SU-DHL-6 (cell line): Measurements from ENCODE around the gene MAML3.

Source experiments
- EZH2phosphoT487 ChIP-seq: fragments of 200-600 bp; sonication (generic), shearing (Covaris generic); conservative IDR thresholded peaks from 2 replicates; pipeline ENCODE4 v1.6.1; 2018; ENCODE audit warnings: mild to moderate bottlenecking, antibody characterized with exemption, low read length, moderate library complexity, mixed read lengths
- TF ChIP-seq, protein P1 (sequence below): fragments of 200-600 bp; sonication (generic); IDR thresholded peaks from one replicate; pipeline ENCODE4 v1.5.1; 2017; ENCODE audit warnings: antibody characterized with exemption, mild to moderate bottlenecking, low read length, moderate library complexity; ENCODE audit not compliant: insufficient read depth, poor library complexity, severe bottlenecking

- TF ChIP-seq, protein P1, sequence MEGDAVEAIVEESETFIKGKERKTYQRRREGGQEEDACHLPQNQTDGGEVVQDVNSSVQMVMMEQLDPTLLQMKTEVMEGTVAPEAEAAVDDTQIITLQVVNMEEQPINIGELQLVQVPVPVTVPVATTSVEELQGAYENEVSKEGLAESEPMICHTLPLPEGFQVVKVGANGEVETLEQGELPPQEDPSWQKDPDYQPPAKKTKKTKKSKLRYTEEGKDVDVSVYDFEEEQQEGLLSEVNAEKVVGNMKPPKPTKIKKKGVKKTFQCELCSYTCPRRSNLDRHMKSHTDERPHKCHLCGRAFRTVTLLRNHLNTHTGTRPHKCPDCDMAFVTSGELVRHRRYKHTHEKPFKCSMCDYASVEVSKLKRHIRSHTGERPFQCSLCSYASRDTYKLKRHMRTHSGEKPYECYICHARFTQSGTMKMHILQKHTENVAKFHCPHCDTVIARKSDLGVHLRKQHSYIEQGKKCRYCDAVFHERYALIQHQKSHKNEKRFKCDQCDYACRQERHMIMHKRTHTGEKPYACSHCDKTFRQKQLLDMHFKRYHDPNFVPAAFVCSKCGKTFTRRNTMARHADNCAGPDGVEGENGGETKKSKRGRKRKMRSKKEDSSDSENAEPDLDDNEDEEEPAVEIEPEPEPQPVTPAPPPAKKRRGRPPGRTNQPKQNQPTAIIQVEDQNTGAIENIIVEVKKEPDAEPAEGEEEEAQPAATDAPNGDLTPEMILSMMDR: no peak
- no peak for TF ChIP-seq EZH2phosphoT487
These were observed 2.9 kb downstream of the MAML3 start for GRCh38 chr4:140150886-140151698.
